Heart left ventricle (tissue), 16 donors: ENCODE results near the gene CCDC78. TPM values are rescaled to one million over a fixed set of nuclear protein-coding genes. Genes with fewer than 3 reads are reported as not detected.

Experiments
- ATAC-seq, 4 donors: fragments of 200-7000 bp; cut with Tn5 transposase; one replicate each; pipeline ENCODE4 v1.9.1; 2020 to 2022; ENCODE audit warnings: moderate library complexity in 4 of 4, mild to moderate bottlenecking in 3 of 4, moderate number of reproducible peaks in 1 of 4
- DNase-seq, 5 donors: peaks; one replicate each; pipeline ENCODE4 v3.0.0-alpha.2; 2020
- H3K27ac ChIP-seq, 12 donors: fragments of 200-600 bp; sonication (generic) in 4 of 12; one replicate each; pipeline versions ENCODE4 v1.5.0 to v1.8.0; 2016 to 2022; ENCODE audit warnings: mild to moderate bottlenecking in 2 of 12
- H3K27me3 ChIP-seq, 9 donors: fragments of 200-600 bp; sonication (generic) in 2 of 9; one replicate each; pipeline versions ENCODE4 v1.5.1 to v1.8.0; 2016 to 2022; ENCODE audit warnings: mild to moderate bottlenecking in 3 of 9
- H3K36me3 ChIP-seq, 9 donors: fragments of 200-600 bp; sonication (generic) in 2 of 9; one replicate each; pipeline versions ENCODE4 v1.5.0 to v1.8.0; 2018 to 2022; ENCODE audit warnings: mild to moderate bottlenecking in 2 of 9
- H3K4me1 ChIP-seq, 12 donors: fragments of 200-600 bp; sonication (generic) in 4 of 12; one replicate each; pipeline versions ENCODE4 v1.5.0 to v1.8.0; 2016 to 2022; ENCODE audit warnings: mild to moderate bottlenecking in 3 of 12
- H3K4me3 ChIP-seq, 12 donors: fragments of 200-600 bp; sonication (generic) in 4 of 12; one replicate each; pipeline versions ENCODE4 v1.5.0 to v1.8.0; 2017 to 2022; ENCODE audit warnings: mild to moderate bottlenecking in 9 of 12, moderate library complexity in 4 of 12
- H3K9me3 ChIP-seq, 12 donors: fragments of 200-600 bp; sonication (generic) in 4 of 12; one replicate each; pipeline versions ENCODE4 v1.5.0 to v1.8.0; 2016 to 2022; ENCODE audit warnings: mild to moderate bottlenecking in 1 of 12
- POLR2A ChIP-seq, 2 donors: fragments of 450-650 bp; IDR thresholded peaks; one replicate each; pipeline ENCODE4 v1.6.1; 2017; ENCODE audit warnings: antibody characterized with exemption in 2 of 2, mild to moderate bottlenecking in 2 of 2, moderate library complexity in 2 of 2
- whole genome bisulfite sequencing, 4 donors: extraction: QIAGEN DNeasy Blood & Tissue Kit in 2 of 4; methylation state at CpG; one replicate each; pipeline versions ENCODE4 v1.1.5 to v1.1.7; 2013 to 2018; 5-methylcytosine and 5-hydroxymethylcytosine counted together
- intact Hi-C, 10 donors: fragments of 100-400 bp; cut with DNase I; formaldehyde crosslinking; loops; one replicate each; pipeline versions ENCODE4 v1.11.1 to v1.14.2; 2022
- polyA plus RNA-seq, 2 donors: library from polyadenylated mRNA; stranded (reverse); fragments of 200-250 nt; gene quantifications; one replicate each; pipeline ENCODE4 v1.2.3, GENCODE V29; 2013
- total RNA-seq, 9 donors: library from RNA; depleted of rRNA in 2 of 9; stranded (reverse); fragments of >200 nt in 2 of 9; fragmentation: NEBNext Ultra II Directional in 3 of 9; extraction: Animal tissue kit (Norgen Biotek cat#: 25700) in 3 of 9; gene quantifications; one replicate each; pipeline versions ENCODE4 v1.1.0 to v1.2.4, GENCODE V29; 2016 to 2023
- TF ChIP-seq, protein P1 (sequence below), 12 donors: fragments of 200-600 bp; sonication (generic) in 4 of 12; IDR thresholded peaks; one replicate each; pipeline versions ENCODE4 v1.5.0 to v1.8.0; 2018 to 2022; ENCODE audit warnings: antibody characterized with exemption in 12 of 12, mild to moderate bottlenecking in 5 of 12
- donor health status: ischemic (EF 13 %, LVEDD 7.1; RV severe dilation, severe dysfunction).
- donor health status: healthy with polysubstance abuse.
- donor health status: DM: no; HTN: yes; CAD: no.
- donor health status: DM: no; HTN: no; CAD: no.
- donor health status: ischemic (EF 25% LVEDD 6.9; RV normal size, moderate dysfunction).
- donor health status: ischemic (EF 25% LVEDD 5.7; RV mildly dilated, moderate dysfunction).
- donor health status: healthy.
- donor health status: DM: yes; HTN: yes; CAD: no.
- donor health status: ischemic (EF 35%, LVEDD 5.7; RV mildly dilated, moderate dysfunction).
- donor health status: nonischemic (EF 11% LVEDD 7.7; RV severe dilation, severe dysfunction).
- donor health status: DM: yes; HTN: yes; CAD: no.
- donor health status: PGD.
- donor health status: ischemic (EF 29% LVEDD 5.4; RV normal size, mild dysfunction).
- donor health status: nonischemic (EF 23%, LVEDD 6.1; RV moderate dilation, normal function).

Gene CCDC78
- total and polyA plus RNA-seq, 11 donors: 0.35 to 1.3 (median 0.59) TPM; not detected in 3

DNA sequence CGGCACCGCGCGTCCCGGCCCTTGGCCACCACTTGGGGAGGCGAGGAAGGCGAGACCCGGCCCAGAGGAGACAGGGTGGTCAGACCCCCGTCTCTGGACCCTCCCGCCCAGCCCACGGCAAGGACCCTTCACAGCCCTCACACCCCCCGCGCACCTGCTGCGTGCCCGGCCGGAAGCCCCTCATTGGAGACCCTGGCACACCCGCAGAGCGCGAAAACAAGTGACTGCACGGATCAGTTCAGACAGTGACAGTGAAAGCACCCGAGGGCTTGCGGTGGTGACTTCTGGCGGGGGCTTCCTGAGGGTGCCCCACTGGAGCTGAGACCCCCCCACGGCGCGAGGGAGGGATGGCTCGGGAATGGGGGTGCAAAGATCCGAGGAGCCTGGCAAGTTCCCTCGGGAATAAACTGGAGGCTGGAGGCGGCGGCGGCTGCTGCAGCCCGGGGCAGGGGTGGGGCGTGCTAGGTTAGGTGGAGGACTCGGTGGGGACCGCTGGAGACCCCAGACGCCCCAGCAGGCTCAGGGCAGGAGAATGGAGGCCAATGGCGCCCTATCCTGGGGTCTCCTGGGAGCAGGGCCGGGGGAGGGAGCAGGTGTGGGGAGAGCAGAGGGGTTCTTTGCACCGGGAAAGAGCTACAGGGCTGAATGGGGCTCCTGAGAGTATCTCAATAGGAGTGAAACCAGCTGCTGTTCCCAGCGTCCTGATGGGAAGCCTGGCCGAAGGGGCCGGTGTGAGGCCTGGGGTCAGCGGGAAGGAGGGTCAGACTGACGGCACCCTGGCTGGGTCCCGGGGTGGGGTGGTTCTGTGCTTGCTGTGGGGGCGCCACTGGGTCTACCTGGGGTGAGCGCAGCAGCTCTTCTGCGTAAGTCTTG is 19.8 kb downstream of the CCDC78 start:
- WGBS, 4 donors: 4 to 9% (median 5%) methylated on average over 19 to 49 of the region's 49 CpGs
- H3K4me3 ChIP-seq: peak overlapping the region in 6 of 12 donors; percentile 17 to 44 (median 26)

DNA sequence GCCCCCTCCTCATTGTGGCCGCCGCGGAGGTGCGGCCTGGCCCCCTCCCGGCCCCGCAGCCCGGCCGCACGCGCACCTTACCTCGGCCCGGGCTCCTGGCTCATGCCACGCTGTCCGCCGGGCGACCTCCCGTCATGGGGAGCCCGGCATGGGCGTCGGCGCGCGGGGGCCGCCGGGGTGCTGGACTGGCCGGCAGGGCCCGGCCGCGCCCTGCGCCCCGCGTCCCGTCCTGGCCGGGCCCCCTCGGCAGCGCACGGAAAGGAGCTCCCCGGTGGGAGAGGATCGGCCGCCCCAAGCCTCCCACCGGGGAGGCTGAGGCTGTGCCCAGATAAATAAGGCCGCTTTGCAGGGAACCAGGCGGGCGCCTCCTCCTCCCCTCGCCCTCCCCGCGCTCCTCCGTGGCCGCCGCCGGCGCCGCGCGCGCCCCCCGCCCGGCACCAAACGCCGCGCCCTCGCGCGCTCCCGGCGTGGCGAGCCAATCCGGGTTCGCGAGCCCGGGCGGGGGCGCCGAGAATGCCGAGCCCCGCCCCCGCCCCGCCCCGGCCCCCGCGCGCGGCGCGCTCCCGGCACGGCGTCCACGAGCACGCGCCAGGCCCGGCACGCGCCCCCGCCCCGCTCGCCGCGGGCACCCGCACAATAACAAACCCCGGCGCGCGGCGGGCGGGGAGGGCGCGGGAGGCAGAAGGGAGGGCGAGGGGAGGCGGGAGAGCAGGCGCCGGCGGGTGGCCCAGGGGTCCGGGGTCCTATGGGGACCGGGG is 20.6 kb downstream of the CCDC78 start, which contains the start of gene FBXL16:
Gene FBXL16 (minus strand): TSS at position 371 of the 758 bp plus-strand sequence. CDS start 8,396 bp downstream, outside the sequence.
- WGBS, 4 donors: 1 to 3% (median 2%) methylated on average over 11 to 115 of the region's 115 CpGs
- no peaks in the 10 kb centered on the region for H3K36me3 ChIP-seq
- H3K4me3 ChIP-seq: peak within 1 kb of the TSS in 6 of 12 donors; percentile 17 to 44 (median 26)
- intact Hi-C loops: no loop called here
- H3K9me3 ChIP-seq: no peaks in the 10 kb centered on the region
- H3K27ac ChIP-seq: no peak within 1 kb of the TSS
- no peak for DNase-seq
- peaks cover 41 to 91% (median 84%) of the 10 kb centered on the region in 9 donors for H3K27me3 ChIP-seq
- H3K4me1 ChIP-seq: peaks cover 0 to 38% (median 8%) of the 10 kb centered on the region in 12 donors
- ATAC-seq: no peak
- no peak for TF ChIP-seq POLR2A (IDR thresholded peaks at IDR 0.05)
- TF ChIP-seq, protein P1, sequence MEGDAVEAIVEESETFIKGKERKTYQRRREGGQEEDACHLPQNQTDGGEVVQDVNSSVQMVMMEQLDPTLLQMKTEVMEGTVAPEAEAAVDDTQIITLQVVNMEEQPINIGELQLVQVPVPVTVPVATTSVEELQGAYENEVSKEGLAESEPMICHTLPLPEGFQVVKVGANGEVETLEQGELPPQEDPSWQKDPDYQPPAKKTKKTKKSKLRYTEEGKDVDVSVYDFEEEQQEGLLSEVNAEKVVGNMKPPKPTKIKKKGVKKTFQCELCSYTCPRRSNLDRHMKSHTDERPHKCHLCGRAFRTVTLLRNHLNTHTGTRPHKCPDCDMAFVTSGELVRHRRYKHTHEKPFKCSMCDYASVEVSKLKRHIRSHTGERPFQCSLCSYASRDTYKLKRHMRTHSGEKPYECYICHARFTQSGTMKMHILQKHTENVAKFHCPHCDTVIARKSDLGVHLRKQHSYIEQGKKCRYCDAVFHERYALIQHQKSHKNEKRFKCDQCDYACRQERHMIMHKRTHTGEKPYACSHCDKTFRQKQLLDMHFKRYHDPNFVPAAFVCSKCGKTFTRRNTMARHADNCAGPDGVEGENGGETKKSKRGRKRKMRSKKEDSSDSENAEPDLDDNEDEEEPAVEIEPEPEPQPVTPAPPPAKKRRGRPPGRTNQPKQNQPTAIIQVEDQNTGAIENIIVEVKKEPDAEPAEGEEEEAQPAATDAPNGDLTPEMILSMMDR (IDR thresholded peaks at IDR 0.05): no peak

More for the DNA sequence above, 19.8 kb downstream of the CCDC78 start:
- ATAC-seq (no peak), DNase-seq (no peak)
- intact Hi-C loops: no loop called here
- Histone ChIP-seq H3K27ac (no peak overlapping the region), H3K4me1 (peaks cover 0 to 34% (median 6%) of the 10 kb centered on the region in 12 donors), H3K27me3 (peaks cover 47 to 91% (median 81%) of the 10 kb centered on the region in 9 donors), H3K36me3 (no peaks in the 10 kb centered on the region), H3K9me3 (no peaks in the 10 kb centered on the region)
- TF ChIP-seq POLR2A (IDR thresholded peaks at IDR 0.05): no peak
- TF ChIP-seq, protein P1 (IDR thresholded peaks at IDR 0.05): no peak

DNA sequence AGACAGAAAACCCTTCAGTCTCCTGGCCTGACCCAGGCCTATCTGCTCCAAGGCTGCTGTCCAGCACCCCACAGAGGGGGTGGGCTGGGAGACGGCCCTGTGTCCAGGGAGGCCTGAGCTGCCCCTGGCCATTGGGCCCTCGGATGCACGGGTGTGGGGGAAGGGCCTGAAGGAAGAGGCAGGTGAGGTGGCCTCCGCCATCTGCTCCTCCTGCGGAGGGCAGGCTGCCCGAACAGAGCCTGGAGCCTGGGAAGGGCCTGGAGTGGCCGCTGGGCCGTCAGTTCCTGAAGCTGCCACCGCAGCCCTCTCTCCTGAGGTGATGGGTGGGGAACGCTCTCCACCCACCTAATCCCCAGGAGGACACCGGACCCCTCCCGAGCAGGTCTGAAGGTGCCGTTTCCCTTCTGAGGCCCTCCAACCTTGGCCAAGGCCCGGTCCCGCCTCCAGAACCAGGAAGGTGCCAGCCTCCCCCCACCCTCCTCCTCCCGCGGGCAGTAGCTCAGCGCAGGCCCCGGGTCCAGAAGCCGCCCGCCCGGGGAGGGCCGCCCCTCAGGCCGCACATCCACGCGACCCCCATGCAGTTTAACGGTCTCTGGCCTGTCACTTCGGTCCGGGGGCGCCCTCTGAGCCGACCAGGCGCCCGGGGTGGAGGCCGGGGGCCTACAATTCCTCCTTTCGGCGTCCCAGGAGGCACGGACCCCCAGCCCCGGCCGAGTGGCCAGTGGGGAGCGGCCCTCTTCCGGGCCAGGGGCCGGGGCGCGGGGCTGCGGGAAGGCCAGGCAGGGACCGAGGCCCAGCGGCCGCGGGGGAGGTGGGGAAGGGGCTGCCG is 21.5 kb downstream of the CCDC78 start:
- no peaks in the 10 kb centered on the region for H3K36me3 ChIP-seq
- H3K4me1 ChIP-seq: peaks cover 0 to 34% (median 4%) of the 10 kb centered on the region in 12 donors
- WGBS, 4 donors: 12 to 26% (median 18%) methylated on average over 16 to 50 of the region's 50 CpGs
- H3K27ac ChIP-seq: no peak overlapping the region
- no peak for ATAC-seq
- H3K27me3 ChIP-seq: peaks cover 37 to 91% (median 86%) of the 10 kb centered on the region in 9 donors
- no peak for DNase-seq
- H3K4me3 ChIP-seq: peak overlapping the region in 1 of 12 donors; percentile 44
- TF ChIP-seq, protein P1 (IDR thresholded peaks at IDR 0.05): no peak
- H3K9me3 ChIP-seq: no peaks in the 10 kb centered on the region
- intact Hi-C loops: no loop called here
